Smooth muscle cell (in vitro differentiated cells): ENCODE measurements around the gene IL17RD. TPM values are rescaled to one million over a fixed set of nuclear protein-coding genes. Genes with fewer than 3 reads are reported as not detected.

Experiments
- DNase-seq: peaks from one replicate; lab custom pipeline; 2025; ENCODE audit not compliant: unreplicated experiment; lab: John Stamatoyannopoulos, UW
- H2AFZ ChIP-seq: fragments of 200-600 bp; sonication (generic); 2 replicates; pipeline ENCODE4 v1.6.0; 2016; ENCODE audit warnings: antibody characterized with exemption, low read depth, mild to moderate bottlenecking
- H3F3A ChIP-seq: fragments of 200-600 bp; sonication (generic); 2 replicates; pipeline ENCODE4 v1.6.0; 2017; ENCODE audit warnings: antibody characterized with exemption, low read depth
- H3K27ac ChIP-seq: fragments of 200-600 bp; sonication (generic); 2 replicates; pipeline ENCODE4 v1.5.1; 2016; ENCODE audit warnings: low read depth, mild to moderate bottlenecking
- H3K27me3 ChIP-seq: fragments of 200-600 bp; sonication (generic); 2 replicates; pipeline ENCODE4 v1.6.1; 2016; ENCODE audit warnings: low read depth, mild to moderate bottlenecking
- H3K36me3 ChIP-seq: fragments of 200-600 bp; sonication (generic); 2 replicates; pipeline ENCODE4 v1.5.1; 2016; ENCODE audit warnings: low read depth
- H3K4me1 ChIP-seq: fragments of 200-600 bp; sonication (generic); 2 replicates; pipeline ENCODE4 v1.5.1; 2016; ENCODE audit warnings: low read depth
- H3K4me2 ChIP-seq: fragments of 200-600 bp; sonication (generic); 2 replicates; pipeline ENCODE4 v1.6.0; 2016; ENCODE audit warnings: mild to moderate bottlenecking
- H3K4me3 ChIP-seq: fragments of 200-600 bp; sonication (generic); 2 replicates; pipeline ENCODE4 v1.5.1; 2016; ENCODE audit warnings: mild to moderate bottlenecking
- H3K79me2 ChIP-seq: fragments of 200-600 bp; sonication (generic); 2 replicates; pipeline ENCODE4 v1.6.0; 2016; ENCODE audit warnings: low read depth, mild to moderate bottlenecking
- H3K9ac ChIP-seq: fragments of 200-600 bp; sonication (generic); 2 replicates; pipeline ENCODE4 v1.6.0; 2016; ENCODE audit warnings: low read depth
- H3K9me3 ChIP-seq: fragments of 200-600 bp; sonication (generic); replicated peaks from 2 replicates; pipeline ENCODE4 v1.5.1; 2016; ENCODE audit warnings: low read depth
- H4K20me1 ChIP-seq: fragments of 200-600 bp; sonication (generic); 2 replicates; pipeline ENCODE4 v1.6.0; 2016; ENCODE audit warnings: low read depth
- CTCF ChIP-seq: fragments of 200-600 bp; sonication (generic); IDR thresholded peaks from 2 replicates; pipeline ENCODE4 v1.5.1; 2017; ENCODE audit warnings: borderline replicate concordance, mild to moderate bottlenecking, antibody characterized with exemption; ENCODE audit not compliant: insufficient read depth, poor library complexity, severe bottlenecking
- WGBS: methylation state at CpG from one replicate; pipeline ENCODE4 v1.1.7; 2016; ENCODE audit warnings: low lambda C conversion rate; 5-methylcytosine and 5-hydroxymethylcytosine counted together
- polyA plus RNA-seq: library from polyadenylated mRNA; unstranded; fragments of >200 nt; fragmentation: Nextera tagmentation; extraction: Ambion mirVana; gene quantifications from 2 replicates; pipeline ENCODE4 v1.2.1, GENCODE V29; 2016
- total RNA-seq: library from RNA; depleted of rRNA; stranded (reverse); fragments of >200 nt; gene quantifications from 2 replicates; pipeline ENCODE4 v1.2.3, GENCODE V29; 2014

IL17RD gene
- total and polyA plus RNA-seq, 2 experiments from 2014 or later, result 0.59 to 1.9 TPM

GRCh38 chr3:57095363-57095762 is 69.8 kb downstream of the IL17RD start:
- H3K79me2 ChIP-seq, result no peaks in the 10 kb centered on the region
- no peaks in the 10 kb centered on the region for H3F3A ChIP-seq
- no peak overlapping the region for H3K9ac ChIP-seq
- H3K36me3 ChIP-seq, result no peaks in the 10 kb centered on the region
- no peaks in the 10 kb centered on the region for H3K9me3 ChIP-seq
- H3K4me2 ChIP-seq, result no peak overlapping the region
- no peak for TF ChIP-seq CTCF
- no peak overlapping the region for H3K4me3 ChIP-seq
- no peaks in the 10 kb centered on the region for H3K27me3 ChIP-seq
- no peak overlapping the region for H3K27ac ChIP-seq
- no peaks in the 10 kb centered on the region for H3K4me1 ChIP-seq
- DNase-seq, result no peak
- no peaks in the 10 kb centered on the region for H4K20me1 ChIP-seq
- no peak overlapping the region for H2AFZ ChIP-seq
- WGBS, result 96% methylated on average over 5 of the region's 5 CpGs

GRCh38 chr3:57094575-57094974 is 70.6 kb downstream of the IL17RD start:
- H3K27ac ChIP-seq, result no peak overlapping the region
- H2AFZ ChIP-seq, result no peak overlapping the region
- H3K36me3 ChIP-seq, result no peaks in the 10 kb centered on the region
- no peaks in the 10 kb centered on the region for H3K27me3 ChIP-seq
- H3K4me3 ChIP-seq, result no peak overlapping the region
- H3K4me1 ChIP-seq, result no peaks in the 10 kb centered on the region
- no peak for DNase-seq
- no peaks in the 10 kb centered on the region for H3K79me2 ChIP-seq
- no peaks in the 10 kb centered on the region for H4K20me1 ChIP-seq
- H3K4me2 ChIP-seq, result no peak overlapping the region
- 82% methylated on average over 4 of the region's 4 CpGs for WGBS
- no peak overlapping the region for H3K9ac ChIP-seq
- no peaks in the 10 kb centered on the region for H3K9me3 ChIP-seq
- no peak for TF ChIP-seq CTCF
- H3F3A ChIP-seq, result no peaks in the 10 kb centered on the region

GRCh38 chr3:57093971-57094535 is 71.1 kb downstream of the IL17RD start:
- H3K27ac ChIP-seq, result no peak overlapping the region
- no peaks in the 10 kb centered on the region for H3K36me3 ChIP-seq
- H3K4me3 ChIP-seq, result no peak overlapping the region
- no peaks in the 10 kb centered on the region for H3K27me3 ChIP-seq
- no peaks in the 10 kb centered on the region for H3K9me3 ChIP-seq
- no peak for TF ChIP-seq CTCF
- no peaks in the 10 kb centered on the region for H4K20me1 ChIP-seq
- H3F3A ChIP-seq, result no peaks in the 10 kb centered on the region
- H3K79me2 ChIP-seq, result no peaks in the 10 kb centered on the region
- no peak for DNase-seq
- H3K9ac ChIP-seq, result no peak overlapping the region
- no peak overlapping the region for H2AFZ ChIP-seq
- H3K4me2 ChIP-seq, result no peak overlapping the region
- H3K4me1 ChIP-seq, result no peaks in the 10 kb centered on the region
- WGBS, result 92% methylated on average over 6 of the region's 6 CpGs

- TF ChIP-seq CTCF, result no peak
- H3K4me3 ChIP-seq, result no peak overlapping the region
- no peaks in the 10 kb centered on the region for H3F3A ChIP-seq
- H3K4me2 ChIP-seq, result no peak overlapping the region
- no peak for DNase-seq
- H3K4me1 ChIP-seq, result no peaks in the 10 kb centered on the region
- H3K9me3 ChIP-seq, result no peaks in the 10 kb centered on the region
- no peak overlapping the region for H3K9ac ChIP-seq
- H3K27me3 ChIP-seq, result no peaks in the 10 kb centered on the region
- H3K79me2 ChIP-seq, result no peaks in the 10 kb centered on the region
- H3K27ac ChIP-seq, result no peak overlapping the region
- H2AFZ ChIP-seq, result no peak overlapping the region
- no peaks in the 10 kb centered on the region for H4K20me1 ChIP-seq
- no peaks in the 10 kb centered on the region for H3K36me3 ChIP-seq
These were observed 71.7 kb downstream of the IL17RD start for GRCh38 chr3:57093489-57093888.
